Lower leg skin (tissue), 3 donors: ENCODE results near the gene SMIM41.

Experiments
- CTCF ChIP-seq, 3 donors: fragments of 450-650 bp; IDR thresholded peaks; one replicate each; pipeline ENCODE4 v1.5.1; 2016; ENCODE audit warnings: antibody characterized with exemption in 3 of 3, mild to moderate bottlenecking in 3 of 3, moderate library complexity in 2 of 3
- POLR2A ChIP-seq, 2 donors: fragments of 450-650 bp; IDR thresholded peaks; one replicate each; pipeline ENCODE4 v1.6.1; 2016 to 2017; ENCODE audit warnings: antibody characterized with exemption in 2 of 2, mild to moderate bottlenecking in 1 of 2, moderate library complexity in 1 of 2

DNA sequence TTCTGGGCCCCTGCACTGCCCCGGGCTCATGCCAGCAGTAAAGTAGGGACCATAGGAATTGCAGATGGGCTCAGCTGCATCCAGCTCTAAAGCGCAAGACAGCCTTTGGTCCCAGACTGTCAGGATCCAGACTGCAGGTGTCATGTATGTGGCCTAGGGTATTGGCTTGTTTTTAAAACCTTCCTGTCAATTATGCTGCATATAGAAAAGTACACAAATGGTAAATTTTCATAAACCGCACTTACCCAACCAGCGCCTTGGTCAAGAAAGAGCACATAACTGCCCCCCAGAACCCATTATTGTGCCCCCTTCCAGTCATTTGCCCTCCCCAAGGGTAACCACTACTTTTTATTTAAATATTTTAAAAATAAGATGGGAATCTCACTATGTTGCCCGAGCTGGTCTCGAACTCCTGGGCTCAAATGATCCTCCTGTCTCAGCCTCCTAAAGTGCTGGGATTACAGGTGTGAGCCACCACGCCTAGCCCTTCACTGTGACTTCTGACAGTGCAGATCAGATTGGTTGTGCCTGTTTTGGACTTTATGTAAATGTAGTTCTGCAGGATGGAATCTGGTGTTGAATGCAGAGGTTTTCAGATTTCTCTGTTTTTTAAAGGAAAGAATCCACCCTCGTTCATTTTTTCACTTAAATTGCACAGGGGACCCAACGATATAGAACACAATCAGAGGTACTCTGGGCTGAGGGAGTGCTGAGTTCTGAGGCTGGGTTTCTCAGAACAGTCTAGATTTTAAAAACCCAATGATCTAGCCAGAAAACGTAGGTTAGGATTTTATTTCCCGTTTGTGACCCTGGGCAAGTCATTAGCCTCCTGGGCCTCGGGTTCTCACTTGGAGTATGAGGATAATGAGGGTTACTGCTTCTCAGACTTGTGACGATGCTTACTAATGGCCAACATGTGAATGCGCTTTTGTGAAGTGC is 21.6 kb upstream of the SMIM41 start:
- TF ChIP-seq POLR2A (IDR thresholded peaks at IDR 0.05) = no peak
- TF ChIP-seq CTCF (IDR thresholded peaks at IDR 0.05) = no peak
